Measurements from ENCODE around the gene CDK17.

DNA sequence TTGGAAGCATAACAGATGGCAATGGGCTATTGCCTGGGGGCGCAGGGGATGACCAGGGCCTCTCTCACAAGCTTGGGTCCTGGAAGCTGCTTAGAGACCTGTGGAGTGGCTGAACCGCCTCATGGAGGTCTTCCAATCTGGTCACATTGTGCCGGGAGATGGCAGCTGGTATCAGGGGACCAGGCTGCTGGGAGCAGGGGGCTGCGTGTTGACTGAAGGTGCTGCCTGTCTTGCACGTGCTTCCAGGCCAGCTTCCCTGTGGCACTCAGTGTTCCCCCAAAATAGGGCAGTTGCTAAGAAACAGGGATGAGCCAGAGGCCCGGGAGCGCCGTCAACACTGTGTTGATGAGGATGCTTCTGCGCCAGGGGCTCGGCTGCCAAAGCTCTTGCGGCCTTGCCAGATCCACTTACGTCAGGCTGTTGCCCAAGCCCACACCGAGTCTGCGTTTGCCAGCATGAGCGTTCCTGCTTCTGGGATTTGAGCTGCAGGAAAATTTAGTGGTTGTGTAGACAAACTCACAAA, 166.2 kb downstream of the CDK17 start:
- TF ChIP-seq CTCF (IDR thresholded peaks at IDR 0.05) = no peak
- TF ChIP-seq ZFX (IDR thresholded peaks at IDR 0.05; ENCODE audit: borderline replicate concordance) = no peak
